Testis (tissue), 2 donors: ENCODE data around the gene DHRS3.

Experiments
- POLR2A ChIP-seq: fragments of 450-650 bp; IDR thresholded peaks from one replicate; pipeline ENCODE4 v1.6.1; 2017; ENCODE audit warnings: antibody characterized with exemption, mild to moderate bottlenecking, moderate library complexity
- TF ChIP-seq, protein P1 (sequence below), 3 experiments: fragments of 450-650 bp in 2 of 3; fragments of 200-600 bp in 1 of 3; sonication (generic) in 1 of 3; IDR thresholded peaks; one replicate each; pipeline ENCODE4 v1.5.1; 2016 to 2019; ENCODE audit warnings: antibody characterized with exemption in 3 of 3, mild to moderate bottlenecking in 2 of 3, moderate library complexity in 1 of 3

DNA sequence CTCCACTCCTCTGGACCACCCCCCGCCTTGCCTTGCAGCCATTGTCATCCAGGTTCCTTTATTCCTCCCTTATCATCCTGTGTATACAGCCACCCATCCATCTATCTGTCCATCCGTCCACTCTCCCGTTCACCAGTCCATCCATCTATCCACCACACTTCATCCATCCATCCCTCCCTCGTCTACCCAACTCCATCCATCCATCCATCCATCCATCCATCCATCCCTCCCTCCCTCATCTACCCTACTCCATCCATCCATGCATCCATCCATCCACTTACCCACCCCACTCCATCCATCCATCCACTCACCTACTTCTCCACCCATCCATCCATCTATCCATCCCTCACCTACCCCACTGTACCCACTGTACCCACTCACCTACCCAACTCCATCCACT is 35.4 kb downstream of the DHRS3 start:
- TF ChIP-seq, protein P1, sequence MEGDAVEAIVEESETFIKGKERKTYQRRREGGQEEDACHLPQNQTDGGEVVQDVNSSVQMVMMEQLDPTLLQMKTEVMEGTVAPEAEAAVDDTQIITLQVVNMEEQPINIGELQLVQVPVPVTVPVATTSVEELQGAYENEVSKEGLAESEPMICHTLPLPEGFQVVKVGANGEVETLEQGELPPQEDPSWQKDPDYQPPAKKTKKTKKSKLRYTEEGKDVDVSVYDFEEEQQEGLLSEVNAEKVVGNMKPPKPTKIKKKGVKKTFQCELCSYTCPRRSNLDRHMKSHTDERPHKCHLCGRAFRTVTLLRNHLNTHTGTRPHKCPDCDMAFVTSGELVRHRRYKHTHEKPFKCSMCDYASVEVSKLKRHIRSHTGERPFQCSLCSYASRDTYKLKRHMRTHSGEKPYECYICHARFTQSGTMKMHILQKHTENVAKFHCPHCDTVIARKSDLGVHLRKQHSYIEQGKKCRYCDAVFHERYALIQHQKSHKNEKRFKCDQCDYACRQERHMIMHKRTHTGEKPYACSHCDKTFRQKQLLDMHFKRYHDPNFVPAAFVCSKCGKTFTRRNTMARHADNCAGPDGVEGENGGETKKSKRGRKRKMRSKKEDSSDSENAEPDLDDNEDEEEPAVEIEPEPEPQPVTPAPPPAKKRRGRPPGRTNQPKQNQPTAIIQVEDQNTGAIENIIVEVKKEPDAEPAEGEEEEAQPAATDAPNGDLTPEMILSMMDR (IDR thresholded peaks at IDR 0.05) = no peak
- no peak for TF ChIP-seq POLR2A
